Measurements from ENCODE around the gene GALNT12.

DNA sequence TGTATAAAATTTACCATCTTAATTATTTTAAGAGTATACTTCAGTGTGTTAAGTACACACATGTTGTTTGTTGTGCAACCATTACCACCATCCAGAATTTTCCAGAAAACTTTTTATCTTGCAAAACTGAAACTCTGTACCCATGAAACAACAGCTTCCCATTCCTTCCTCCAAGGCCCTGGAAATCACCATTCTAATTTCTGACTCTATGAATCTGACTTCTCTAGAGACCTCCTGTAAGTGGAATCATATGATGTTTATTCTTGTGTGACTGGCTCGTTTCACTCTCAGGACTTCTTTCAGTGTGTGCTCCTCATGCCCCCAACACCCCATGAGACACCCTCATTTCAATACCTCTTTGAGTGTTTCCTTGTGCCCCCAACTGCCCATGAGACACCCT, 75.8 kb downstream of the GALNT12 start:
- TF ChIP-seq CTCF (IDR thresholded peaks at IDR 0.05) (no peak), POLR2A (IDR thresholded peaks at IDR 0.05) (no peak), POLR2AphosphoS5 (IDR thresholded peaks at IDR 0.05) (no peak)

Data from prostate gland (tissue), 2 donors.